ENCODE data around the gene RNF31.

RNF31 gene

GRCh38 chr14:24195186-24196070 is 48.1 kb downstream of the RNF31 start, which contains the start of gene TM9SF1:
Gene TM9SF1 (minus strand): TSS chr14:24195441. CDS start chr14:24195019, 422 bp downstream.
- H3K27ac ChIP-seq (replicated peaks), result peak within 1 kb of the TSS; percentile 99
- DNase-seq (ENCODE audit: low read depth in 1 of 2, low spot score in 1 of 2), result peak; percentile 88 to 91
- TF ChIP-seq REST (IDR thresholded peaks at IDR 0.05; ENCODE audit: insufficient replicate concordance, low read depth) (peak; percentile 51), GABPA (IDR thresholded peaks at IDR 0.05; ENCODE audit: low read depth) (peak; percentile 81), SPI1 (IDR thresholded peaks at IDR 0.05; ENCODE audit: borderline replicate concordance, low read depth) (peak; percentile 34; the same call in 1 of the 2 replicates), POLR2AphosphoS5 (IDR thresholded peaks at IDR 0.05; ENCODE audit: low read depth) (peak; percentile 85), CTCF (IDR thresholded peaks at IDR 0.05; ENCODE audit: insufficient read depth, low read length) (no peak)

GRCh38 chr14:24196071-24197055 is 49.1 kb downstream of the RNF31 start:
- TF ChIP-seq SPI1 (IDR thresholded peaks at IDR 0.05; ENCODE audit: borderline replicate concordance, low read depth), result peak; percentile 88
- no peak for TF ChIP-seq REST (IDR thresholded peaks at IDR 0.05; ENCODE audit: insufficient replicate concordance, low read depth)
- TF ChIP-seq POLR2AphosphoS5 (IDR thresholded peaks at IDR 0.05; ENCODE audit: low read depth), result no peak
- TF ChIP-seq CTCF (IDR thresholded peaks at IDR 0.05; ENCODE audit: insufficient read depth, low read length), result no peak
- peak; percentile 34 to 61 for DNase-seq (ENCODE audit: low read depth in 1 of 2, low spot score in 1 of 2)
- no peaks in the 10 kb centered on the region for H3K27me3 ChIP-seq (ENCODE audit: insufficient read depth, poor library complexity, severe bottlenecking)
- peak overlapping the region; percentile 99 for H3K27ac ChIP-seq (replicated peaks)
- H3K4me3 ChIP-seq (replicated peaks; ENCODE audit: insufficient read depth, low read length), result peak overlapping the region; percentile 79

More at GRCh38 chr14:24195186-24196070, 48.1 kb downstream of the RNF31 start, which contains the start of gene TM9SF1:
- Histone ChIP-seq H3K27me3 (ENCODE audit: insufficient read depth, poor library complexity, severe bottlenecking) (no peaks in the 10 kb centered on the region), H3K4me3 (replicated peaks; ENCODE audit: insufficient read depth, low read length) (peak within 1 kb of the TSS; percentile 79)

DNA sequence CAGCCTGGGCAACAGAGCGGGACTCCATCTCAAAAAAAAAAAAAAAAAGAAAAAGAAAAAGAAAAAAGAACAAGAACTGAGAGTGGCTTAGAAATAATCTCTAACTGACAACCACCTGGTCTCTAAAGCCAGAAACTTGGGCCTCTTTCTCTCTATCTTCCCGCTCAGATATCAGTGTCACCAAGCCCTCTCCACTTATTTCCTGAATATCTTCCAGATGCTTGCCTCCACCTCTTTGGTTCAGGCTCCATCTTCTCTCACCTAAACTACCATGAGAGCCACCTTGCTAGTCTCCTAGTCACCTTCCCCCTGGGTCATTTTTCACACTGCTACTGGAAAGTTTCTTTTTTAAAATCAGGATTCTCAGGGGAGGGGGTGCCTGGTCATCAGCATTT is 49.8 kb downstream of the RNF31 start:
- DNase-seq (ENCODE audit: low read depth in 1 of 2, low spot score in 1 of 2), result no peak
- TF ChIP-seq GABPA (IDR thresholded peaks at IDR 0.05; ENCODE audit: low read depth), result no peak
- TF ChIP-seq REST (IDR thresholded peaks at IDR 0.05; ENCODE audit: insufficient replicate concordance, low read depth), result no peak
- TF ChIP-seq SPI1 (IDR thresholded peaks at IDR 0.05; ENCODE audit: borderline replicate concordance, low read depth), result no peak
- no peak for TF ChIP-seq CTCF (IDR thresholded peaks at IDR 0.05; ENCODE audit: insufficient read depth, low read length)
- TF ChIP-seq POLR2AphosphoS5 (IDR thresholded peaks at IDR 0.05; ENCODE audit: low read depth), result no peak
- no peaks in the 10 kb centered on the region for H3K27me3 ChIP-seq (ENCODE audit: insufficient read depth, poor library complexity, severe bottlenecking)
- H3K27ac ChIP-seq (replicated peaks), result peak overlapping the region; percentile 99
- peak overlapping the region; percentile 79 for H3K4me3 ChIP-seq (replicated peaks; ENCODE audit: insufficient read depth, low read length)

Measured in HL-60 (cell line).